IMR-90 (cell line): ENCODE measurements around the gene MYO3B. TPM values are rescaled to one million over a fixed set of nuclear protein-coding genes. Genes with fewer than 3 reads are reported as not detected.

Experiments
- ATAC-seq: fragments of 200-7000 bp; cut with Tn5 transposase; 2 replicates; pipeline ENCODE4 v1.9.1; 2020; ENCODE audit warnings: low read depth, mild to moderate bottlenecking, moderate library complexity
- BruUV-seq: library from RNA; stranded (reverse); fragments of 400-500 nt; replicated peaks from 2 replicates; lab custom pipeline; 2021; lab: Mats Ljungman, UMichigan
- CTCF ChIA-PET: fragments of 300-600 bp; formaldehyde crosslinking; extraction: SDS; loops from one replicate; lab custom pipeline; 2021; ENCODE audit warnings: antibody characterized with exemption; lab: Yijun Ruan, JAX
- POLR2A ChIA-PET: fragments of 300-600 bp; sonication (Branson Sonifier 250); formaldehyde crosslinking; loops from one replicate; lab custom pipeline; 2022; ENCODE audit warnings: antibody characterized with exemption; ENCODE audit not compliant: unreplicated experiment; lab: Charles Lee
- DNase-seq: peaks from one replicate; pipeline ENCODE4 v3.0.0; 2013
- H2AFZ ChIP-seq: replicated peaks from 2 replicates; pipeline ENCODE3; 2013; ENCODE audit warnings: low read length, mild to moderate bottlenecking; ENCODE audit not compliant: poor library complexity
- H2AK5ac ChIP-seq: 2 replicates; pipeline ENCODE4 v1.6.1; 2013; ENCODE audit warnings: low read depth, low read length, inconsistent platforms
- H2AK9ac ChIP-seq: replicated peaks from 2 replicates; pipeline ENCODE3; 2013; ENCODE audit warnings: mild to moderate bottlenecking, low read depth, low read length, moderate library complexity; ENCODE audit not compliant: poor library complexity
- H2BK120ac ChIP-seq: 2 replicates; pipeline ENCODE4 v1.6.1; 2013; ENCODE audit warnings: low read depth, low read length, inconsistent platforms
- H2BK15ac ChIP-seq: 3 replicates; pipeline ENCODE4 v1.6.1; 2013; ENCODE audit warnings: low read depth, low read length, inconsistent platforms
- H2BK20ac ChIP-seq: 2 replicates; pipeline ENCODE4 v1.6.1; 2013; ENCODE audit warnings: low read depth, mild to moderate bottlenecking, inconsistent platforms, low read length, moderate library complexity
- H2BK5ac ChIP-seq: 2 replicates; pipeline ENCODE4 v1.6.1; 2013; ENCODE audit warnings: mild to moderate bottlenecking, low read depth, low read length, inconsistent platforms; ENCODE audit not compliant: poor library complexity, severe bottlenecking
- H3K14ac ChIP-seq: replicated peaks from 2 replicates; pipeline ENCODE4 v1.6.1; 2013; ENCODE audit warnings: low read depth, low read length, inconsistent platforms
- H3K18ac ChIP-seq: 2 replicates; pipeline ENCODE4 v1.6.1; 2013; ENCODE audit warnings: low read depth, low read length, control low read depth
- H3K23ac ChIP-seq: 2 replicates; pipeline ENCODE4 v1.6.1; 2013; ENCODE audit warnings: low read depth, low read length, inconsistent platforms
- H3K27ac ChIP-seq: 2 replicates; pipeline ENCODE4 v1.5.1; 2013; ENCODE audit warnings: mild to moderate bottlenecking, control low read depth, low read length; ENCODE audit not compliant: insufficient read depth
- H3K27me3 ChIP-seq: 2 replicates; pipeline ENCODE4 v1.6.1; 2013; ENCODE audit warnings: low read length; ENCODE audit not compliant: control insufficient read depth, insufficient read depth
- H3K36me3 ChIP-seq: 2 replicates; pipeline ENCODE4 v1.6.1; 2013; ENCODE audit warnings: low read length, mixed read lengths; ENCODE audit not compliant: control insufficient read depth, insufficient read depth
- H3K4ac ChIP-seq: 2 replicates; pipeline ENCODE4 v1.6.1; 2013; ENCODE audit warnings: low read depth, low read length, inconsistent platforms
- H3K4me1 ChIP-seq: 2 replicates; pipeline ENCODE4 v1.6.1; 2013; ENCODE audit warnings: low read length, mixed read lengths; ENCODE audit not compliant: control insufficient read depth, insufficient read depth
- H3K4me2 ChIP-seq: 2 replicates; pipeline ENCODE4 v1.6.1; 2013; ENCODE audit warnings: low read depth, mild to moderate bottlenecking, control low read depth, low read length, moderate library complexity
- H3K4me3 ChIP-seq: 2 replicates; pipeline ENCODE4 v1.5.1; 2013; ENCODE audit warnings: low read depth, mild to moderate bottlenecking, control low read depth, low read length, moderate library complexity; ENCODE audit not compliant: insufficient read depth
- H3K56ac ChIP-seq: 2 replicates; pipeline ENCODE4 v1.6.1; 2013; ENCODE audit warnings: low read length, inconsistent platforms; ENCODE audit not compliant: insufficient read depth; ENCODE audit errors: extremely low read depth
- H3K79me1 ChIP-seq, 2 experiments: 2 replicates each; pipeline ENCODE4 v1.6.1; 2013; ENCODE audit warnings: low read length in 2 of 2, inconsistent platforms in 1 of 2, low read depth in 1 of 2
- H3K9ac ChIP-seq: 2 replicates; pipeline ENCODE4 v1.6.1; 2013; ENCODE audit warnings: low read depth, low read length, control low read depth
- H3K9me1 ChIP-seq: 2 replicates; pipeline ENCODE4 v1.6.1; 2013; ENCODE audit warnings: low read length, inconsistent platforms; ENCODE audit not compliant: insufficient read depth
- H3K9me3 ChIP-seq: 2 replicates; pipeline ENCODE4 v1.6.1; 2013; ENCODE audit warnings: low read length; ENCODE audit not compliant: control insufficient read depth, insufficient read depth
- H4K20me1 ChIP-seq: 2 replicates; pipeline ENCODE4 v1.6.1; 2013; ENCODE audit warnings: low read length, inconsistent platforms; ENCODE audit not compliant: insufficient read depth
- H4K5ac ChIP-seq: 2 replicates; pipeline ENCODE4 v1.6.1; 2013; ENCODE audit warnings: mild to moderate bottlenecking, low read depth, low read length, control low read depth
- H4K8ac ChIP-seq, 2 experiments: 2 replicates each; pipeline ENCODE4 v1.6.1; 2013; ENCODE audit warnings: low read depth in 2 of 2, low read length in 2 of 2, control low read depth in 1 of 2, inconsistent platforms in 1 of 2
- H4K91ac ChIP-seq: 2 replicates; pipeline ENCODE4 v1.6.1; 2013; ENCODE audit warnings: low read depth, low read length, inconsistent platforms; ENCODE audit not compliant: insufficient read depth
- BHLHE40 ChIP-seq: fragments of 150-350 bp; IDR thresholded peaks from 2 replicates; pipeline ENCODE4 v1.6.1; 2016; ENCODE audit warnings: mild to moderate bottlenecking, low read depth, low read length
- CEBPB ChIP-seq: IDR thresholded peaks from 2 replicates; pipeline ENCODE4 v1.6.1; 2012; ENCODE audit warnings: low read depth, low read length, improper control_type of control experiment
- ELK1 ChIP-seq: fragments of 150-350 bp; IDR thresholded peaks from 2 replicates; pipeline ENCODE4 v1.6.1; 2016; ENCODE audit warnings: low read depth, mild to moderate bottlenecking, low read length, moderate library complexity, borderline replicate concordance
- FOS ChIP-seq: fragments of 150-350 bp; IDR thresholded peaks from 2 replicates; pipeline ENCODE4 v1.6.1; 2016; ENCODE audit warnings: low read depth, low read length
- MAFK ChIP-seq: IDR thresholded peaks from 2 replicates; pipeline ENCODE4 v1.6.1; 2012; ENCODE audit warnings: low read depth, low read length, improper control_type of control experiment
- NFE2L2 ChIP-seq: fragments of 150-350 bp; IDR thresholded peaks from 2 replicates; pipeline ENCODE4 v1.6.1; 2016; ENCODE audit warnings: low read depth, mild to moderate bottlenecking, low read length
- POLR2A ChIP-seq: IDR thresholded peaks from 2 replicates; pipeline ENCODE4 v1.6.1; 2012; ENCODE audit warnings: mild to moderate bottlenecking, low read depth, low read length
- RAD21 ChIP-seq: IDR thresholded peaks from 2 replicates; pipeline ENCODE4 v1.6.1; 2012; ENCODE audit warnings: low read length, improper control_type of control experiment
- RCOR1 ChIP-seq: IDR thresholded peaks from 2 replicates; pipeline ENCODE4 v1.6.1; 2012; ENCODE audit warnings: mild to moderate bottlenecking, low read length, improper control_type of control experiment; ENCODE audit not compliant: insufficient replicate concordance
- RFX5 ChIP-seq: IDR thresholded peaks from 2 replicates; pipeline ENCODE4 v1.8.0; 2012; ENCODE audit warnings: low read depth, mild to moderate bottlenecking, low read length, moderate library complexity
- USF2 ChIP-seq: fragments of 150-350 bp; IDR thresholded peaks from 2 replicates; pipeline ENCODE4 v1.6.1; 2017; ENCODE audit warnings: mild to moderate bottlenecking, antibody characterized with exemption, low read length, low read depth
- WGBS, 2 experiments: methylation state at CpG; one replicate each; pipeline versions ENCODE4 v1.1.5 to v1.1.7; 2013; ENCODE audit warnings: missing lambda C conversion rate in 2 of 2; ENCODE audit not compliant: insufficient read length in 1 of 2; ENCODE audit errors: extremely low coverage in 2 of 2; 5-methylcytosine and 5-hydroxymethylcytosine counted together
- dilution Hi-C: fragments of 300-500 bp; cut with HindIII; formaldehyde crosslinking; loops from one replicate; pipeline ENCODE4 v1.14.3; 2018; ENCODE audit warnings: low sequenced_read_pairs; ENCODE audit not compliant: unreplicated experiment
- in situ Hi-C: fragments of 300-500 bp; cut with MboI; formaldehyde crosslinking; loops from 3 replicates; pipeline ENCODE4 v1.14.3; 2019; ENCODE audit warnings: low sequenced_read_pairs, inconsistent platforms, mixed read lengths
- intact Hi-C: fragments of 100-400 bp; cut with micrococcal nuclease; formaldehyde crosslinking; loops from 2 replicates; pipeline ENCODE4 v1.10.0; 2022
- polyA plus RNA-seq, 3 experiments: library from polyadenylated mRNA; depleted of rRNA; stranded (reverse); fragments of >200 nt; gene quantifications; 2 replicates each; pipeline ENCODE4 v1.2.3, GENCODE V29; 2012; ENCODE audit warnings: low replicate concordance in 1 of 3
- total RNA-seq: library from RNA; depleted of rRNA; stranded (reverse); fragments of >200 nt; gene quantifications from 2 replicates; pipeline ENCODE4 v1.2.3, GENCODE V29; 2012

MYO3B gene
- total and polyA plus RNA-seq, 2 of the 4 experiments (the other 2 are of a cell fraction), result 0.02 TPM; not detected in 1

- ChIA-PET POLR2A (no interaction called here), CTCF (no interaction called here)
- Histone ChIP-seq H2AFZ (no peak overlapping the region), H3K27me3 (no peaks in the 10 kb centered on the region), H3K14ac (no peak overlapping the region), H4K8ac (no peak overlapping the region), H2AK9ac (no peak overlapping the region), H3K36me3 (no peaks in the 10 kb centered on the region), H3K4ac (no peak overlapping the region), H2BK5ac (no peak overlapping the region), H2BK15ac (no peak overlapping the region), H3K56ac (no peak overlapping the region), H3K27ac (no peak overlapping the region), H3K9ac (no peak overlapping the region), H3K23ac (no peak overlapping the region), H3K18ac (no peak overlapping the region), H3K4me1 (no peaks in the 10 kb centered on the region), H3K4me3 (no peak overlapping the region), H3K79me1 (no peaks in the 10 kb centered on the region), H3K4me2 (no peak overlapping the region), H3K9me1 (no peaks in the 10 kb centered on the region), H4K20me1 (no peaks in the 10 kb centered on the region), H4K91ac (no peak overlapping the region), H2BK20ac (no peak overlapping the region), H2BK120ac (no peak overlapping the region), H3K9me3 (no peaks in the 10 kb centered on the region), H2AK5ac (no peak overlapping the region), H4K5ac (no peak overlapping the region)
- no TSS peak for BruUV-seq
- WGBS, 2 experiments, result no CpG with 5 or more reads among the region's 8 CpGs
- intact Hi-C loops (no loop called here), in situ Hi-C loops (no loop called here), dilution Hi-C loops (no loop called here)
- TF ChIP-seq BHLHE40 (no peak), USF2 (no peak), RCOR1 (no peak), RFX5 (no peak), CEBPB (no peak), FOS (no peak), RAD21 (no peak), POLR2A (no peak), ELK1 (no peak), MAFK (no peak), NFE2L2 (no peak)
- no peak for ATAC-seq
- DNase-seq, result no peak
Measured at GRCh38 chr2:170582751-170583463, 405.0 kb downstream of the MYO3B start.
